Suppressor macrophage (primary cell): ENCODE measurements around the gene MBD3L5.
A peak's percentile ranks its signal among the peaks of the same experiment; 100 is the strongest.
"Not testable (repeated sequence)": the region's sequence is repeated elsewhere in the genome, so short reads cannot be mapped to it uniquely, and the experiment has no call there.

ENCODE experiments used
- DNase-seq, 4 experiments: peaks; one replicate each; pipeline ENCODE4 v3.0.0-alpha.2; 2020 to 2022
- total RNA-seq, 17 experiments: gene quantifications; one replicate each; lab custom pipeline; 2026; ENCODE audit warnings: mixed read lengths in 6 of 17, inconsistent platforms in 3 of 17; lab: John Stamatoyannopoulos, UW

MBD3L5 gene
- total RNA-seq: 0 reads per million in 17 experiments

GRCh38 chr19:7030278-7030677 lies at the start of gene MBD3L5:
MBD3L5 (plus strand) TSS chr19:7030578; CDS start chr19:7030612, 34 bp downstream.
- not testable (repeated sequence) for DNase-seq

- DNase-seq: no peak
These were observed 46.9 kb upstream of the MBD3L5 start for GRCh38 chr19:6983448-6983847.

GRCh38 chr19:6987850-6988249 lies 42.5 kb upstream of the MBD3L5 start:
- DNase-seq: peak; percentile 59 to 83 (median 71)

- no peak for DNase-seq
These were observed 42.1 kb upstream of the MBD3L5 start for GRCh38 chr19:6988257-6988656.

GRCh38 chr19:6995054-6995453 lies 35.3 kb upstream of the MBD3L5 start:
- no peak for DNase-seq

- DNase-seq: no peak
These were observed 33.6 kb upstream of the MBD3L5 start for GRCh38 chr19:6996810-6997209.

- peak; percentile 80 to 90 (median 85) for DNase-seq
These were observed 32.5 kb upstream of the MBD3L5 start for GRCh38 chr19:6997679-6998445.

GRCh38 chr19:6999933-7000332 lies 30.4 kb upstream of the MBD3L5 start:
- DNase-seq: peak; percentile 45 to 79 (median 71)

GRCh38 chr19:7000333-7000732 lies 30.0 kb upstream of the MBD3L5 start:
- peak; percentile 35 to 79 (median 66) for DNase-seq

GRCh38 chr19:7000816-7001215 lies 29.6 kb upstream of the MBD3L5 start:
- peak; percentile 19 to 77 (median 52) for DNase-seq

GRCh38 chr19:7004313-7004931 lies 26.0 kb upstream of the MBD3L5 start:
- DNase-seq: peak; percentile 41 to 79 (median 68)

GRCh38 chr19:7006135-7006704 lies 24.2 kb upstream of the MBD3L5 start:
- DNase-seq: no peak

GRCh38 chr19:7007859-7008258 lies 22.5 kb upstream of the MBD3L5 start:
- peak in 2 of 4 experiments; percentile 44 to 54 for DNase-seq

- DNase-seq: no peak
These were observed 19.4 kb upstream of the MBD3L5 start for GRCh38 chr19:7010722-7011593.

GRCh38 chr19:7013678-7014077 lies 16.7 kb upstream of the MBD3L5 start:
- peak; percentile 67 to 90 (median 78) for DNase-seq

- DNase-seq: no peak
These were observed 11.6 kb upstream of the MBD3L5 start for GRCh38 chr19:7018828-7019227.

GRCh38 chr19:7021331-7021730 lies 9.0 kb upstream of the MBD3L5 start, which contains the start of gene MBD3L2B:
MBD3L2B (minus strand) TSS chr19:7021431; CDS start chr19:7021397, 34 bp downstream.
- not testable (repeated sequence) for DNase-seq

GRCh38 chr19:7028790-7029189 lies 1.6 kb upstream of the MBD3L5 start:
- not testable (repeated sequence) for DNase-seq

GRCh38 chr19:7040079-7040478 lies 9.7 kb downstream of the MBD3L5 start, which contains the start of gene MBD3L4:
MBD3L4 (minus strand) TSS chr19:7040179; CDS start chr19:7040144, 35 bp downstream.
- not testable (repeated sequence) for DNase-seq

GRCh38 chr19:7041563-7041962 lies 11.2 kb downstream of the MBD3L5 start:
- DNase-seq: not testable (repeated sequence)

GRCh38 chr19:7049021-7049420 lies 18.6 kb downstream of the MBD3L5 start, which contains the start of gene MBD3L2:
MBD3L2 (plus strand) TSS chr19:7049321; CDS start chr19:7049374, 53 bp downstream.
- not testable (repeated sequence) for DNase-seq

- DNase-seq: not testable (repeated sequence)
These were observed 21.0 kb downstream of the MBD3L5 start for GRCh38 chr19:7051421-7051820.
